ENCODE data around the gene GALNT18.

Gene GALNT18

GRCh38 chr11:11565636-11566035 lies 56.2 kb downstream of the GALNT18 start:
- Histone ChIP-seq H2AFZ (ENCODE audit: low read length) (no peak overlapping the region), H3F3A (ENCODE audit: insufficient read depth, low read length) (no peaks in the 10 kb centered on the region), H3K9me2 (replicated peaks; ENCODE audit: insufficient read depth, low read length) (no peaks in the 10 kb centered on the region), H3K79me2 (ENCODE audit: low read length) (no peaks in the 10 kb centered on the region), H4K20me1 (ENCODE audit: insufficient read depth, low read length) (no peaks in the 10 kb centered on the region), H3K27me3 (replicated peaks; ENCODE audit: insufficient read depth, low read length) (no peaks in the 10 kb centered on the region), H3K36me3 (replicated peaks; ENCODE audit: insufficient read depth, low read length) (no peaks in the 10 kb centered on the region), H3K4me1 (ENCODE audit: low read length) (no peaks in the 10 kb centered on the region), H3K4me3 (ENCODE audit: low read length) (no peak overlapping the region), H3K4me2 (ENCODE audit: low read depth, low read length) (no peak overlapping the region), H3K27ac (ENCODE audit: low read length) (no peak overlapping the region), H3K9ac (ENCODE audit: low read length) (no peak overlapping the region), H3K9me3 (replicated peaks; ENCODE audit: insufficient read depth, low read length) (no peaks in the 10 kb centered on the region)
- TF ChIP-seq EZH2phosphoT487 (IDR thresholded peaks at IDR 0.05; ENCODE audit: low read length): no peak
- no peak for TF ChIP-seq CTCF (IDR thresholded peaks at IDR 0.05; ENCODE audit: low read length)
- TF ChIP-seq EZH2 (optimal IDR thresholded peaks at IDR 0.05; ENCODE audit: low read depth, low read length): no peak
- no peak for DNase-seq

GRCh38 chr11:11563200-11563975 lies 58.4 kb downstream of the GALNT18 start:
- no peaks in the 10 kb centered on the region for H3K4me1 ChIP-seq (ENCODE audit: low read length)
- no peak overlapping the region for H3K4me3 ChIP-seq (ENCODE audit: low read length)
- no peaks in the 10 kb centered on the region for H3K27me3 ChIP-seq (replicated peaks; ENCODE audit: insufficient read depth, low read length)
- no peak for DNase-seq
- no peaks in the 10 kb centered on the region for H4K20me1 ChIP-seq (ENCODE audit: insufficient read depth, low read length)
- no peaks in the 10 kb centered on the region for H3K9me2 ChIP-seq (replicated peaks; ENCODE audit: insufficient read depth, low read length)
- no peaks in the 10 kb centered on the region for H3K79me2 ChIP-seq (ENCODE audit: low read length)
- no peak overlapping the region for H3K4me2 ChIP-seq (ENCODE audit: low read depth, low read length)
- no peaks in the 10 kb centered on the region for H3K9me3 ChIP-seq (replicated peaks; ENCODE audit: insufficient read depth, low read length)
- no peak overlapping the region for H3K9ac ChIP-seq (ENCODE audit: low read length)
- H3K27ac ChIP-seq (ENCODE audit: low read length): no peak overlapping the region
- H3K36me3 ChIP-seq (replicated peaks; ENCODE audit: insufficient read depth, low read length): no peaks in the 10 kb centered on the region
- no peak for TF ChIP-seq EZH2phosphoT487 (IDR thresholded peaks at IDR 0.05; ENCODE audit: low read length)
- no peak for TF ChIP-seq CTCF (IDR thresholded peaks at IDR 0.05; ENCODE audit: low read length)
- no peak for TF ChIP-seq EZH2 (optimal IDR thresholded peaks at IDR 0.05; ENCODE audit: low read depth, low read length)
- H3F3A ChIP-seq (ENCODE audit: insufficient read depth, low read length): no peaks in the 10 kb centered on the region
- no peak overlapping the region for H2AFZ ChIP-seq (ENCODE audit: low read length)

- H2AFZ ChIP-seq (ENCODE audit: low read length): no peak overlapping the region
- H3K4me2 ChIP-seq (ENCODE audit: low read depth, low read length): no peak overlapping the region
- no peaks in the 10 kb centered on the region for H3K9me3 ChIP-seq (replicated peaks; ENCODE audit: insufficient read depth, low read length)
- no peaks in the 10 kb centered on the region for H3K79me2 ChIP-seq (ENCODE audit: low read length)
- DNase-seq: no peak
- H4K20me1 ChIP-seq (ENCODE audit: insufficient read depth, low read length): no peaks in the 10 kb centered on the region
- no peaks in the 10 kb centered on the region for H3F3A ChIP-seq (ENCODE audit: insufficient read depth, low read length)
- TF ChIP-seq EZH2 (optimal IDR thresholded peaks at IDR 0.05; ENCODE audit: low read depth, low read length) (no peak), CTCF (IDR thresholded peaks at IDR 0.05; ENCODE audit: low read length) (no peak), EZH2phosphoT487 (IDR thresholded peaks at IDR 0.05; ENCODE audit: low read length) (no peak)
- no peaks in the 10 kb centered on the region for H3K27me3 ChIP-seq (replicated peaks; ENCODE audit: insufficient read depth, low read length)
- no peaks in the 10 kb centered on the region for H3K4me1 ChIP-seq (ENCODE audit: low read length)
- H3K9me2 ChIP-seq (replicated peaks; ENCODE audit: insufficient read depth, low read length): no peaks in the 10 kb centered on the region
- H3K36me3 ChIP-seq (replicated peaks; ENCODE audit: insufficient read depth, low read length): no peaks in the 10 kb centered on the region
- H3K4me3 ChIP-seq (ENCODE audit: low read length): no peak overlapping the region
- H3K27ac ChIP-seq (ENCODE audit: low read length): no peak overlapping the region
- no peak overlapping the region for H3K9ac ChIP-seq (ENCODE audit: low read length)
Measured at GRCh38 chr11:11561991-11562390, 59.8 kb downstream of the GALNT18 start.
